Loucy (cell line): Measurements from ENCODE around the gene LRIG1.
A peak's percentile ranks its signal among the peaks of the same experiment; 100 is the strongest.

Source experiments
- H2AFZ ChIP-seq: fragments of 200-600 bp; sonication (generic); 2 replicates; pipeline ENCODE4 v1.6.0; 2016; ENCODE audit warnings: antibody characterized with exemption, mild to moderate bottlenecking, low read length, moderate library complexity
- H3F3A ChIP-seq: fragments of 200-600 bp; 2 replicates; pipeline ENCODE4 v1.6.0; 2016; ENCODE audit warnings: antibody characterized with exemption, low read depth, mild to moderate bottlenecking
- H3K27me3 ChIP-seq: fragments of 200-600 bp; sonication (generic); 2 replicates; pipeline ENCODE4 v1.6.1; 2014; ENCODE audit warnings: low read length, mild to moderate bottlenecking; ENCODE audit not compliant: insufficient read depth, poor library complexity, severe bottlenecking
- H3K36me3 ChIP-seq: fragments of 200-600 bp; sonication (generic); 2 replicates; pipeline ENCODE4 v1.6.1; 2016; ENCODE audit warnings: low read length; ENCODE audit not compliant: insufficient read depth
- H3K4me1 ChIP-seq: fragments of 200-600 bp; sonication (generic); 2 replicates; pipeline ENCODE4 v1.5.1; 2014; ENCODE audit warnings: low read length, mild to moderate bottlenecking; ENCODE audit not compliant: insufficient read depth, poor library complexity, severe bottlenecking
- H3K4me2 ChIP-seq: fragments of 200-600 bp; sonication (generic); 2 replicates; pipeline ENCODE4 v1.6.0; 2014; ENCODE audit warnings: antibody characterized with exemption, low read length, low read depth, mild to moderate bottlenecking; ENCODE audit not compliant: poor library complexity, severe bottlenecking
- H3K4me3 ChIP-seq: fragments of 200-600 bp; sonication (generic); 2 replicates; pipeline ENCODE4 v1.5.1; 2014; ENCODE audit warnings: low read length, mild to moderate bottlenecking, mixed read lengths; ENCODE audit not compliant: poor library complexity, severe bottlenecking
- H3K79me2 ChIP-seq: fragments of 200-600 bp; sonication (generic); 2 replicates; pipeline ENCODE4 v1.6.1; 2014; ENCODE audit warnings: low read length; ENCODE audit not compliant: insufficient read depth
- H3K9ac ChIP-seq: fragments of 200-600 bp; sonication (generic); 2 replicates; pipeline ENCODE4 v1.6.0; 2014; ENCODE audit warnings: mild to moderate bottlenecking, low read depth, low read length, moderate library complexity; ENCODE audit not compliant: poor library complexity, severe bottlenecking
- H3K9me2 ChIP-seq: fragments of 200-600 bp; sonication (generic); replicated peaks from 2 replicates; pipeline ENCODE4 v1.6.1; 2016; ENCODE audit warnings: low read depth, low read length, mixed read lengths
- H3K9me3 ChIP-seq: fragments of 200-600 bp; sonication (generic); 2 replicates; pipeline ENCODE4 v1.6.1; 2014; ENCODE audit warnings: mild to moderate bottlenecking, antibody characterized with exemption, low read length, low read depth; ENCODE audit not compliant: insufficient read depth
- H4K20me1 ChIP-seq: fragments of 200-600 bp; sonication (generic); 2 replicates; pipeline ENCODE4 v1.6.0; 2014; ENCODE audit warnings: antibody characterized with exemption, low read length, mild to moderate bottlenecking; ENCODE audit not compliant: insufficient read depth, poor library complexity, severe bottlenecking
- EZH2phosphoT487 ChIP-seq: fragments of 200-600 bp; IDR thresholded peaks from 2 replicates; pipeline ENCODE4 v1.6.1; 2018; ENCODE audit warnings: antibody characterized with exemption, mild to moderate bottlenecking, moderate library complexity, borderline replicate concordance
- TF ChIP-seq, protein P1 (sequence below): fragments of 200-600 bp; sonication (generic); conservative IDR thresholded peaks from 2 replicates; pipeline ENCODE4 v1.5.1; 2014; ENCODE audit warnings: mild to moderate bottlenecking, antibody characterized with exemption, low read length

Gene LRIG1

GRCh38 chr3:66492071-66492470, 8.8 kb downstream of the LRIG1 start:
- Histone ChIP-seq H3K4me2 (peak overlapping the region; percentile 92), H3K9me3 (no peaks in the 10 kb centered on the region), H4K20me1 (peaks cover 10% of the 10 kb centered on the region), H3K9ac (peak overlapping the region; percentile 78), H3K79me2 (peaks cover 100% of the 10 kb centered on the region), H3K4me3 (peak overlapping the region; percentile 81), H2AFZ (no peak overlapping the region), H3F3A (peaks cover 10% of the 10 kb centered on the region), H3K4me1 (peaks cover 97% of the 10 kb centered on the region), H3K36me3 (no peaks in the 10 kb centered on the region), H3K27me3 (no peaks in the 10 kb centered on the region), H3K9me2 (no peaks in the 10 kb centered on the region)
- TF ChIP-seq EZH2phosphoT487 = no peak
- TF ChIP-seq, protein P1, sequence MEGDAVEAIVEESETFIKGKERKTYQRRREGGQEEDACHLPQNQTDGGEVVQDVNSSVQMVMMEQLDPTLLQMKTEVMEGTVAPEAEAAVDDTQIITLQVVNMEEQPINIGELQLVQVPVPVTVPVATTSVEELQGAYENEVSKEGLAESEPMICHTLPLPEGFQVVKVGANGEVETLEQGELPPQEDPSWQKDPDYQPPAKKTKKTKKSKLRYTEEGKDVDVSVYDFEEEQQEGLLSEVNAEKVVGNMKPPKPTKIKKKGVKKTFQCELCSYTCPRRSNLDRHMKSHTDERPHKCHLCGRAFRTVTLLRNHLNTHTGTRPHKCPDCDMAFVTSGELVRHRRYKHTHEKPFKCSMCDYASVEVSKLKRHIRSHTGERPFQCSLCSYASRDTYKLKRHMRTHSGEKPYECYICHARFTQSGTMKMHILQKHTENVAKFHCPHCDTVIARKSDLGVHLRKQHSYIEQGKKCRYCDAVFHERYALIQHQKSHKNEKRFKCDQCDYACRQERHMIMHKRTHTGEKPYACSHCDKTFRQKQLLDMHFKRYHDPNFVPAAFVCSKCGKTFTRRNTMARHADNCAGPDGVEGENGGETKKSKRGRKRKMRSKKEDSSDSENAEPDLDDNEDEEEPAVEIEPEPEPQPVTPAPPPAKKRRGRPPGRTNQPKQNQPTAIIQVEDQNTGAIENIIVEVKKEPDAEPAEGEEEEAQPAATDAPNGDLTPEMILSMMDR = no peak

DNA sequence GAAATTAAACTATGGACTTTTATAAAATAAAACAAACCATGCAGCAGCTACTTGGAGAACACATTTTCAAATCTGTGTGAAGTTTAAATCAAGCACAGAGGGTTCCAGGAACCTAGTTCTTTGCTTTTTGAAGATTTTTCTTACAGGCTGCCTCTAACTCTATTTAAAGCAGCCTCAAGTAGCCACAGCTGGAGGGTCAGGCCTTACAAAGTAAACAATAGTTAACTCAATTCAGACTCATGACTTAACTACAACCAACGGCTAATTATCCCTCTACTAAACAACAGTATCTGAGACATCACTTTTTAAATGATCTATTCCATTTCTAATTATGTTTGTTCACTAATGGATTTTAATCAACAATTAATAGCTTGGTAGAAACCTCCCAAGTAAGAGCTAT, 9.8 kb downstream of the LRIG1 start:
- Histone ChIP-seq H3K4me2 (peak overlapping the region; percentile 92), H4K20me1 (peaks cover 13% of the 10 kb centered on the region), H3K9me2 (no peaks in the 10 kb centered on the region), H3K27me3 (no peaks in the 10 kb centered on the region), H3K4me1 (peaks cover 97% of the 10 kb centered on the region), H3F3A (peaks cover 10% of the 10 kb centered on the region), H3K79me2 (peaks cover 100% of the 10 kb centered on the region), H3K9me3 (no peaks in the 10 kb centered on the region), H2AFZ (no peak overlapping the region), H3K9ac (peak overlapping the region; percentile 78), H3K36me3 (no peaks in the 10 kb centered on the region), H3K4me3 (peak overlapping the region; percentile 81)
- no peak for TF ChIP-seq EZH2phosphoT487
- TF ChIP-seq, protein P1 = no peak

DNA sequence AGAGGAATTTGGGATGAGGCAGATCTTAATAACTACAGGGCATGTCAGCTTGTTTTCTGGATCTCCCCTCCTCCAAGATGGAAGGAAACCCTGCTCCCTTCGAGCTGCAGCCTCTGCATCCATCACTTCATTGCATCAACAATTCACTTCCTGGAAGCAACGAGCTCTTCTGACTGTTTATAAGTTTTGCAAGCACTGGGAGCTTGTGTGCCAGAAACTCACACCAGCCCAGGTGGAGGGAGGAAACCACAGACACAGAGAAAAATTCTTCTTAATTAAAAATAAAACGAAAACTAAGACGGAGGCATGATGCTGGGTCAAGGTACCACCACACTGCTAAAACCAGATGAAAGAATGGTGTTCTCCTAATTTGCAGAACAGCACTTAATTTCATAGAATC, 10.6 kb downstream of the LRIG1 start:
- Histone ChIP-seq H3K9ac (peak overlapping the region; percentile 78), H3K4me2 (peak overlapping the region; percentile 92), H3K4me3 (peak overlapping the region; percentile 81)

More for the DNA sequence above, 10.6 kb downstream of the LRIG1 start:
- Histone ChIP-seq H3K4me1 (peaks cover 97% of the 10 kb centered on the region), H3K9me2 (no peaks in the 10 kb centered on the region), H3K27me3 (no peaks in the 10 kb centered on the region), H4K20me1 (peaks cover 13% of the 10 kb centered on the region), H2AFZ (no peak overlapping the region), H3K79me2 (peaks cover 100% of the 10 kb centered on the region), H3K36me3 (no peaks in the 10 kb centered on the region), H3F3A (peaks cover 10% of the 10 kb centered on the region), H3K9me3 (no peaks in the 10 kb centered on the region)
- TF ChIP-seq, protein P1 = no peak
- TF ChIP-seq EZH2phosphoT487 = no peak
